Esophagus muscularis mucosa (tissue), 4 donors: ENCODE results near the gene ZNF653. TPM values are rescaled to one million over a fixed set of nuclear protein-coding genes. Genes with fewer than 3 reads are reported as not detected.

Source experiments
- DNase-seq: peaks from one replicate; pipeline ENCODE4 v3.0.0-alpha.2; 2017; ENCODE audit errors: extremely low spot score
- H3K27ac ChIP-seq, 4 donors: fragments of 200-600 bp; sonication (generic); replicated peaks in 1 of 4; 1 replicate in 3 of 4; 2 replicates in 1 of 4; pipeline ENCODE4 v1.5.1; 2016 to 2019; ENCODE audit warnings: mild to moderate bottlenecking in 1 of 4
- H3K27me3 ChIP-seq, 4 donors: fragments of 200-600 bp; sonication (generic); one replicate each; pipeline versions ENCODE4 v1.5.1 to v1.6.0; 2016 to 2019
- H3K36me3 ChIP-seq, 4 donors: fragments of 200-600 bp; sonication (generic); one replicate each; pipeline ENCODE4 v1.5.1; 2016 to 2019
- H3K4me1 ChIP-seq, 4 donors: fragments of 200-600 bp; sonication (generic); one replicate each; pipeline ENCODE4 v1.5.1; 2016 to 2019
- H3K4me3 ChIP-seq, 4 donors: fragments of 200-600 bp; sonication (generic); 1 replicate in 2 of 4; 2 replicates in 2 of 4; pipeline ENCODE4 v1.5.1; 2016 to 2019; ENCODE audit warnings: mild to moderate bottlenecking in 4 of 4, moderate library complexity in 1 of 4
- H3K9me3 ChIP-seq, 4 donors: fragments of 200-600 bp; sonication (generic); 1 replicate in 3 of 4; 2 replicates in 1 of 4; pipeline ENCODE4 v1.5.1; 2016 to 2019
- EP300 ChIP-seq: sonication (generic); formaldehyde crosslinking; IDR thresholded peaks from one replicate; pipeline ENCODE4 v1.6.1; 2017; ENCODE audit warnings: antibody characterized with exemption
- POLR2A ChIP-seq: fragments of 450-650 bp; IDR thresholded peaks from one replicate; pipeline ENCODE4 v1.6.1; 2017; ENCODE audit warnings: antibody characterized with exemption, moderate library complexity, mild to moderate bottlenecking, low read depth
- POLR2AphosphoS5 ChIP-seq, 2 donors: sonication (generic); formaldehyde crosslinking; IDR thresholded peaks; one replicate each; pipeline ENCODE4 v1.6.1; 2017; ENCODE audit warnings: antibody characterized with exemption in 2 of 2
- WGBS: methylation state at CpG from one replicate; pipeline ENCODE4 v1.1.5; 2018; 5-methylcytosine and 5-hydroxymethylcytosine counted together
- intact Hi-C: fragments of 100-400 bp; cut with DNase I; formaldehyde crosslinking; loops from one replicate; pipeline ENCODE4 v1.15.1; 2023
- total RNA-seq, 4 donors: library from RNA; depleted of rRNA; stranded (reverse); fragments of >200 nt; gene quantifications; one replicate each; pipeline versions ENCODE4 v1.1.0 to v1.2.1, GENCODE V29; 2016
- TF ChIP-seq, protein P1 (sequence below), 3 experiments: fragments of 200-600 bp in 2 of 3; fragments of 450-650 bp in 1 of 3; sonication (generic) in 2 of 3; IDR thresholded peaks; one replicate each; pipeline ENCODE4 v1.5.1; 2017 to 2019; ENCODE audit warnings: antibody characterized with exemption in 3 of 3, mild to moderate bottlenecking in 2 of 3, moderate library complexity in 1 of 3

The ZNF653 gene
- total RNA-seq, 4 donors from 2014 or later: 9.1 to 13.9 (median 9.4) TPM

DNA sequence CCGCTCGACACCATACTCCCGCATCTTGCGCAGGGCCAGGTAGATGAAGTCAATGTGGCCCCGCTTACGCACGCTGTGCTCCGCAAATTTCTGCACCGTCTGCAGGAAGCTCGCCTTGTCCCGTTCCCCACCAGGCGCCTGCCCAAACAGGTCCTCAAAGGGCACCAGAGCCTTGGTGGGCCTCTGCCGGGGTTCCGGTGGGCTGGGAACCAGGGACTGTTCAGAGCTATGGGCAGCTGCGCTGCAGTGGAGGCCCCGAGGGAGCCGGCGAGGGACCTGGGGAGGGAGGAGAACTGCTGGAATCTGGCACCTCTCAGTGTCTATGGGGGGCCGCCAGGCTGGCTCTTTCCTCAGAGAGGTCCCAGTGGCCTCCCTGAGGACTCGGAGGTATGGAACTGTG, 8.3 kb upstream of the ZNF653 start:
- 85% methylated on average over 2 of the region's 20 CpGs for WGBS
- no peaks in the 10 kb centered on the region for H3K27me3 ChIP-seq
- no peaks in the 10 kb centered on the region for H3K4me1 ChIP-seq
- intact Hi-C loops: no loop called here
- TF ChIP-seq POLR2A (no peak), POLR2AphosphoS5 (IDR thresholded peaks at IDR 0.05) (no peak), EP300 (no peak)
- TF ChIP-seq, protein P1, sequence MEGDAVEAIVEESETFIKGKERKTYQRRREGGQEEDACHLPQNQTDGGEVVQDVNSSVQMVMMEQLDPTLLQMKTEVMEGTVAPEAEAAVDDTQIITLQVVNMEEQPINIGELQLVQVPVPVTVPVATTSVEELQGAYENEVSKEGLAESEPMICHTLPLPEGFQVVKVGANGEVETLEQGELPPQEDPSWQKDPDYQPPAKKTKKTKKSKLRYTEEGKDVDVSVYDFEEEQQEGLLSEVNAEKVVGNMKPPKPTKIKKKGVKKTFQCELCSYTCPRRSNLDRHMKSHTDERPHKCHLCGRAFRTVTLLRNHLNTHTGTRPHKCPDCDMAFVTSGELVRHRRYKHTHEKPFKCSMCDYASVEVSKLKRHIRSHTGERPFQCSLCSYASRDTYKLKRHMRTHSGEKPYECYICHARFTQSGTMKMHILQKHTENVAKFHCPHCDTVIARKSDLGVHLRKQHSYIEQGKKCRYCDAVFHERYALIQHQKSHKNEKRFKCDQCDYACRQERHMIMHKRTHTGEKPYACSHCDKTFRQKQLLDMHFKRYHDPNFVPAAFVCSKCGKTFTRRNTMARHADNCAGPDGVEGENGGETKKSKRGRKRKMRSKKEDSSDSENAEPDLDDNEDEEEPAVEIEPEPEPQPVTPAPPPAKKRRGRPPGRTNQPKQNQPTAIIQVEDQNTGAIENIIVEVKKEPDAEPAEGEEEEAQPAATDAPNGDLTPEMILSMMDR (IDR thresholded peaks at IDR 0.05): no peak
- no peak overlapping the region for H3K27ac ChIP-seq
- DNase-seq: no peak
- peaks cover 18 to 93% (median 83%) of the 10 kb centered on the region in 4 donors for H3K36me3 ChIP-seq
- H3K4me3 ChIP-seq: no peak overlapping the region
- no peaks in the 10 kb centered on the region for H3K9me3 ChIP-seq

DNA sequence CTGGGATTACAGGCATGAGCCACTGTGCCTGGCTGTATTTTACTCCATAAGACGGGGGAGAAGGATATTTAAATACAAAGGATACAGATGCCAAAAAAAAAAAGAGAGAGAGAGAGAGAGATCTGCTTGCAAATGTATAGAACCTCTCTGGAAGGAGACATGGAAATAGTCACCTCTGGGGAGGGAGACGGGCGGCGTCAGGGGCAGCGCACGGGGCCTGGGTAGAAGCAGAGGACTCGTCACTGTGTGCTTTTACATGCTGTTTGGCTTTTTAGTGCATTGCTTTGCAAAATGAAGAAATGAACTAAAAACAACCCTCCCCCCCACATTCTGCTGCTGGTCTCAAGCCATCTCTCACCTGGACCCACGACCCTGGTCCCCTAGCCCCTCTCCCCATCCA, 4.8 kb upstream of the ZNF653 start:
- Histone ChIP-seq H3K27me3 (no peaks in the 10 kb centered on the region), H3K4me1 (peaks cover 6 to 10% (median 9%) of the 10 kb centered on the region in 4 donors), H3K9me3 (no peaks in the 10 kb centered on the region), H3K4me3 (no peak overlapping the region), H3K36me3 (peaks cover 18 to 63% (median 49%) of the 10 kb centered on the region in 4 donors), H3K27ac (no peak overlapping the region)
- 94% methylated on average over 8 of the region's 8 CpGs for WGBS
- intact Hi-C loops: no loop called here
- TF ChIP-seq POLR2A (no peak), POLR2AphosphoS5 (IDR thresholded peaks at IDR 0.05) (no peak), EP300 (no peak)
- TF ChIP-seq, protein P1 (IDR thresholded peaks at IDR 0.05): no peak
- no peak for DNase-seq

DNA sequence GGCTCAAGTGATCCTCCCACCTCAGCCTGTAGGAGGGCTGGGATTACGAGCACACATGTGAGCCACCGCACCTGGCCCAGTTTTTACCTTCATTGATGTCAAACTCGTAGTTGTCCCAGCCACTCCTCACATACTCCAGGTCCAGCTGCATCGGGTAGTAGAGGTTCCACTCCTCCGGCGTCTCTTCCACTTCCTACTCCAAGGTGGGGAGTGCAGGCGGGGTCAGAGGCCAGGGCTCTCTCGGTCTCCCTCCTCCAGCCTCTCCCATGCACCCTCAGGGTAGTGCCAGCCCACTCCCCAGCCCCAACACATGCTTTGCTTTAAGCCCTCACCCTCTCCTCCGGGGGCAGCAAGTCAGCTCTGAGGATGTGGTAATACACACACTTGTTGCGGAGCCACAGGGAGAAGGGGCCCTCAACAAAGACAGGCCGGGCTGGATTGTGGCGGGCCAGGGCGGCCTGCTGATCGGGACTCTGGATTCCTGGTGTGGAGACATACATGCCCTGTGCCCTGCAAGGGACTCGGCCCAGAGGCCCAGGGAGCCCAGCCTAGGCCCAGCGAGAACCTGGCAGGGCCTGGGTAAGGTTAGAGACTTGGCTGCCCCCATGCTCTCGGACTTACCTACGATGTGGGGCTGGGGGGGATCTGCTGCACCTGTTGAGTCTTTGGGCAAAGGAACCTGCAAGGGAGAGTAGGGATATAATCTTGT, 1.9 kb upstream of the ZNF653 start:
- H3K9me3 ChIP-seq: no peaks in the 10 kb centered on the region
- DNase-seq: no peak
- no peak overlapping the region for H3K27ac ChIP-seq
- H3K36me3 ChIP-seq: peaks cover 10 to 42% (median 28%) of the 10 kb centered on the region in 4 donors
- WGBS: 87% methylated on average over 11 of the region's 18 CpGs
- TF ChIP-seq EP300 (no peak), POLR2A (no peak), POLR2AphosphoS5 (IDR thresholded peaks at IDR 0.05) (no peak)
- TF ChIP-seq, protein P1 (IDR thresholded peaks at IDR 0.05): no peak
- intact Hi-C loops: loop anchor here (10.0 kb wide), 1 partner anchor 73 kb away; the partner anchor contains the start of genes ODAD3 and PRKCSH
- no peaks in the 10 kb centered on the region for H3K27me3 ChIP-seq
- H3K4me1 ChIP-seq: peaks cover 6 to 21% (median 14%) of the 10 kb centered on the region in 4 donors
- no peak overlapping the region for H3K4me3 ChIP-seq

DNA sequence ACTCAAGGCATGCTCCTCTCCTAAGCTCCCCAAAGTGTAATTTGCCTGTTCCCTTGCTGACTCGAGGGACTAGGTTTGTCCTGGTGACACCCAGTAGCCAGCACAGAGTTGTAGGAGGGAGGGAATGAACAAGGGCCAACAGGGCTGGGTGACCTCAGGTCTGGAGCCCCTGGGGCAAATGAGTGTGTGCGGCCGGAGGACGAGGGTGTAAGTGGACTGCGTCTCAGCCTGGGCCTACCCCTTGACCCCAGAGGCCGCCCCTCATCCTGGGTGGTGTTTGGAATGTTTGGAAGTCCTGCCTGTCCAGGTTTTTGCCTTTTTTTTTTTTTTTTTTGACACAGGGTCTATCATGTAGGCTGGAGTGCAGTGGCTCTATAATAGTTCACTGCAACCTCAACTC, 1.3 kb upstream of the ZNF653 start:
- 86% methylated on average over 3 of the region's 6 CpGs for WGBS
- Histone ChIP-seq H3K36me3 (peaks cover 4 to 42% (median 25%) of the 10 kb centered on the region in 4 donors), H3K4me1 (peaks cover 6 to 21% (median 14%) of the 10 kb centered on the region in 4 donors), H3K27me3 (no peaks in the 10 kb centered on the region), H3K9me3 (no peaks in the 10 kb centered on the region), H3K4me3 (no peak overlapping the region), H3K27ac (no peak overlapping the region)
- intact Hi-C loops: loop anchor here (10.0 kb wide), 1 partner anchor 72 kb away; the partner anchor contains the start of genes ODAD3 and PRKCSH
- no peak for DNase-seq
- TF ChIP-seq, protein P1 (IDR thresholded peaks at IDR 0.05): no peak
- TF ChIP-seq POLR2A: no peak
- no peak for TF ChIP-seq POLR2AphosphoS5 (IDR thresholded peaks at IDR 0.05)
- TF ChIP-seq EP300: no peak
